Embryonic facial prominence (tissue), 1 donor: Measurements from ENCODE around the gene SLC29A1.
"Not testable (repeated sequence)": the region's sequence is repeated elsewhere in the genome, so short reads cannot be mapped to it uniquely, and the experiment has no call there.

Source experiments
- DNase-seq: peaks from one replicate; pipeline ENCODE4 v3.0.0-alpha.2; 2016; ENCODE audit errors: extremely low spot score

The SLC29A1 gene

DNA sequence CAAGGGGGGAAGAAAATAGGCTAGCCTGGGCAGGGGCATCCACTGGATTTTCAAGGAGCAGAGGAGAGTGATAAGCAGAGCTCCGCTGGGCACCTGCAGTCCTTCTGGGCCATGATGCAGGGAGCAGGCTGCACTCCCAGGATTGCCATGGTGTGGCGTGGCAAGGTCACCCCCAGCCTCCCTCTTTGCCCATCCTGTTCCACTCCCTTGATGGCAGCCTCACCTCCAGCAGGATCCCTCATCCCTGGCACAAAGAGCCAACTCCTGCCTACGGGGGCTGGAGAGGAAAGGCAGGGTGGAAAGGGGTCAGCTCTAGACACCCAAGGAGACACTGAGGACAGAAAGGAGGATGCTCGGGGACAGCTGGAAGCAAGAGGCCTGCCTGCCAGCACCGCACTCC lies 29.1 kb upstream of the SLC29A1 start:
- no peak for DNase-seq

DNA sequence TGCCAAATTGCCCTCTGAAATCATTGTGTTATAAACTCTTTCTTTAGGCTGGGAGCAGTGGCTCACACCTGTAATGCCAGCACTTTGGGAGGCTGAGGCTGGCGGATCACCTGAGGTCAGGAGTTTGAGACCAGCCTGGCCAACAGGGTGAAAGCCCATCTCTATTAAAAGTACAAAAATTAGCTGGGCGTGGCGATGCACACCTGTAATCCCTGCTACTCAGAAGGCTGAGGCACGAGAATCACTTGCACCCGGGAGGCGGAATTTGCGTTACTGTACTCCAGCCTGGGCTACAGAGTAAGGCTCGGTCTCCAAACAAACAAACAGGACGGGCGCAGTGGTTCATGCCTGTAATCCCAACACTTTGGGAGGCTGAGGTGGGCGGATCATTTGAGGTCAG lies 27.0 kb upstream of the SLC29A1 start:
- not testable (repeated sequence) for DNase-seq

DNA sequence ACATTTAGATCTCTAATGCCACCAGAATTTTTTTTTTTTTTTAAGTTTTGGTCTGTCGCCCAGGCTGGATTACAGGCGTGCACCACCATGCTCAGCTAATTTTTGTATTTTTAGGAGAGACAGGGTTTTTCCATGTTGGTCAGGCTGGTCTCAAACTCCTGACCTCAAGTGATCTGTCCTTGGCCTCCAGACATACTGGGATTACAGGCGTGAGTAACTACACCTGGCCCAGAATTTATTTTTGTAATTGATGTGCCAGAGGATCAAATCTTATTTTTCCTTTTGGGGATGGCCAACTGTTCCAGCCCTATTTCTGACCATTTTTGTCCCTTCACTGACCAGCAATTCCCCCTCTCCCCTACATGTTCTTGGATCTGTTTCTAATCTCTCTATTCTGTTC lies 24.7 kb upstream of the SLC29A1 start:
- DNase-seq, result no peak

DNA sequence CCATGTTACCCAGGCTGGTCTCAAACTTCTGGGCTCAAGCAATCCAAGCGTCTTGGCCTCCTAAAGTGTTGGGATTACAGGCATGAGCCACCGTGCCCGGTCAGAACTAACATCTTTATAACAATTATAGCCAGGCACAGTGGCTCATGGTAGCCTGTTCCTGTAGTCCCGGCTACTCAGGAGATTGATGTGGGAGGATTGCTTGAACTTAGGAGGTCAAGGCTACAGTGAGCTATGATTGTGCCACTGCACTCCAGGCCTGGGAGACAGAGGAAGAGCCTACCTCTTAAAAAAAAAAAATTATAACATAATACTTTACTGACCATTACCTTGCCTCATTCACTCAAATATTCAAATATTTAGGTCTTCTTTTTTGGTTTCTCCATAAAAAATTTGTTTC lies 23.5 kb upstream of the SLC29A1 start:
- no peak for DNase-seq

DNA sequence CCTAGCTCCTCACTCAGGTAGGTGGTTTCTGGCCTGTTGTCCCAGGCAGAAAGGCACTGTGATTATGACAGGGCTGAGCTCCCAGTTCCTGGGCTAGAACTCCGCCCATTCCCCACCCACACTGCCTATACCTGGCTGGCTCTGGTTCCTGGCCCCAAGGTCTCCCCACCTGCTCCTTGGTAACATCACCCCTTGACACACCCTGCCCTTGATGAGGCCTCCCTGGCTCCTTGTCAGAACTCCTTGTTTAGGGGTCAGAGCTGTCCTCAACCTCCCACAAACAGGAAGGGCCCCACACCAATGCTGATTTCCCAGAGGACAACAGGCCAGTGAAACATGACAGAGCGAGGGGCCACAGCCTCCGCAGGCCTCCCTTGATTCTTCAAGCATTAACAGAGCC lies 22.2 kb upstream of the SLC29A1 start:
- DNase-seq, result no peak

DNA sequence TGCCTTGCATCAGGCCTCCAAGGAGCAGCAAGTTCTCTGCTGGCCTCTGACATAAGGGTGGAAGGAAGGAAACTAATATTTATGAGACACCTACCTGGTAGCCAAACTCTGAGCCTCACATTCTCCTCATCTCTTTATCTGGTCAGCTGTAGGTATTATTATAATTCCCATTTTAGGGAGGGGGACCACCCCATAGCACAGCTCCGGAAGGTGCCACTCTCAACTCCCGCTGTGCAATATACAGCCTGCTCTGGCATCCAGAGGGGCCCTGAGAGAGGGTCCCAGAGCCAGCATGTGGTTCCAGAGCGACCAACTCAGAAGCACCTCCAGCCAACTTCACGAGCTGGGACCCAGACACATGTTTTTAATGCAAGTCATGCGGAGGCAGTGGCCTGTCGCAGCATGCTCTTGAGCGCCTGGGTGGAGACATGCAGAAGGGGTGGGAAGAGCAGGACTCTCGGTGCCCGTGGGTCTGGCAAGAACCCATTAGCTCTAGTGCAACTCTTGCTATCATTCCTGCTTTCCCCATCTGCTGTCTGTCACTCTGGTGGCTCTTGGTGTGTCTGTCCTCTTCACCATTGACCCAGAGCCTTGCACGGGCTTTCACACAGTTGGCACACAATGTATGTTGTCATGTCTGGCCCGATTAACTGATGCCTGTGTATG lies 21.6 kb upstream of the SLC29A1 start:
- no peak for DNase-seq

DNA sequence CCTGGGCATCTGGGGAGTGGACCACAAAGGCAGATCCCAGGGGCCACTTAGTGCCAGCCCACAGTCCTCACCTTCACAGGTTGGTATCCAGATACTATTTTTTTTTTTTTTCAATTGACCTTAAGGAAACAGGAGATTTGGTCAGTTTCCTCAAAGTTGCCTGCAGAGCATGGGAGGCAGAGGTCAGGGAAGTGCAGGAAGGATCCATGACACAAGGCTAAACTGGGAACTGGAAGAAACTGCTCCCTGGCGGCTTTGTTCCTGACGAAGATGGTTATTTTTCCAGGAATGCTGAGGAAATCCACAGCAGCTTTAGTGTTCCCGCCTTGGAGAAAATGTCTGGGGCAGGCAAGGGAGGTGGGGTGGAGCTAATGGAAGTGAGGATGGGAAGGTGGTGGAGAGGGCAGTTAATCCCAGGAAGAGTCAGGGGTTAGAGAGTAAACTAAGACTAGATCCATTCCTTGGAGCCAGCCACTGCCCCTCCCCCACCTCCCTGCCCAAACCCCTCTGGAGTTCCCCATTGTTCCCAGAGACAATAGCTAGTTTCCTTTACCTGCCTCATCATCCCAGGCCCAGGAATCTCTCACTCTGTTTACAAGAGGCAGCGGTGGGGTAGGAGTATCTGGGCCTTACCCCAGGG lies 20.9 kb upstream of the SLC29A1 start:
- DNase-seq, result no peak

DNA sequence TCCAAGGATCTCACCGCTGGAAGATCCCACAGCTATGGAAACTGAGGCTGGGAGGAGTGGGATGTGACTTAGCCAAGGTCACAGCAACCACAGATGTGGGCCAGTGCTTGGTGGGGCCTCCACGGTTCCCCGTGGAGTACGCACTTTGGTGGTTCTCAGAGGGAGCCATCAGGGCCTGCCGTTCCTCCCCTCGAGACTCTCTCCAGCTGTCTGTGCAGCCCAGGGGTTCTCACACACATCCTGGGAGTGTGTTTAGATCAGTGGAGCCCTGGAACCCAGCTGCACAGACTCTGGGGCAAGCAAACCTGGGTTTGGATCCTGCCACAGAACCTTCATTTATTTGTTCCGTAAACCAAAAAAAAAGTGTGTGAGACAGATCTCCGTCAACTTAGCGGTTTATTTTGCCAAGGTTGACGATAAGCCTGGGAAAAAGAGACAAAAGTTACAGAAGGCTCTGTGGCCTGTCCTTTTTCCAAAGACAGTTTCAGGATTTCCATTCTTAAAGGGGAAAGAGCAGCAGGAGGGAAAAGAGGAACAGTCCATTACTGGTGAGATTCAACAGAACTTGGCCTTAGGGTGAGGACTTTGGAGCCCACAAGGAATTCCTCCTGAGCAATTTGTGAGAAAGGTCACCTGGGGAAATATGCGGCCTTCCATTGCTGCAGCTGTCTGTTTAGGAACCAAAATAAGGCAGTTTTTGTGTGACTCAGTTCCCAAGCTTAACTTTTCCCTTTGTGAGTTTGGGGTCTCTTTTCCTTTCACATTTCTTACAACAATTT lies 20.2 kb upstream of the SLC29A1 start:
- DNase-seq, result no peak

DNA sequence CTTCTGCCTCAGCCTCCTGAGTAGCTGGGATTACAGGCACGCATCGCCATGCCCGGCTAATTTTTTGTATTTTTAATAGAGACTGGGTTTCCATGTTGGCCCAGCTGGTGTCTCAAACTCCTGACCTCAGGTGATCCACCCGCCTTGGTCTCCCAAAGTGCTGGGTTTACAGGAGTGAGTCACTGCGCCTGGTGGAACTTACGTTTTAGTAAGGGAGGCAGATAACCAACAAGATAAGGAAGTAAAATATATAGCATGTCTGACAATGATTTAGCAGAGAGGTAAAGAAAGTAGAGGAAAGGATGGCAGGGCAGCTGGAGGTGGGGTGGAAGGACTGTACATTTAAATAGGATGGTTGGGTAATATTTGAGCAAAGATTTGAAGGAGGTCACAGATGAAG lies 19.4 kb upstream of the SLC29A1 start:
- no peak for DNase-seq

DNA sequence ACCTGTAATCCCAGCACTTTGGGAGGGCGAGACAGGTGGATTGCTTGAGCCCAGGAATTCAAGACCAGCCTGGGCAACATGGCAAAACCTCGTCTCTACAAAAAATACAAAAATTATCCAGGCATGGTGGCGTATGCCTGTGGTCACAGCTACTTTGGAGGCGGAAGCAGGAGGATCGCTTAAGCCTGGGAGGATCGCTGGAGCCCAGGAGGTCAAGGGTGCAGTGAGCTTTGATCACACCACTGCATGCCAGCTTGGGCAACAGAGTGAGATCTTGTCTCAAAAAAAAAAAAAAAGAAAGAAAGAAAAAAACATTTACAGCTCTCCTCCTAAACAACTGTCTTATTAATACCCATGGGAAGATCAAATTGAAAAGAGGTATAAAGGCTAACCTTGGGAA lies 15.4 kb upstream of the SLC29A1 start:
- DNase-seq, result no peak

DNA sequence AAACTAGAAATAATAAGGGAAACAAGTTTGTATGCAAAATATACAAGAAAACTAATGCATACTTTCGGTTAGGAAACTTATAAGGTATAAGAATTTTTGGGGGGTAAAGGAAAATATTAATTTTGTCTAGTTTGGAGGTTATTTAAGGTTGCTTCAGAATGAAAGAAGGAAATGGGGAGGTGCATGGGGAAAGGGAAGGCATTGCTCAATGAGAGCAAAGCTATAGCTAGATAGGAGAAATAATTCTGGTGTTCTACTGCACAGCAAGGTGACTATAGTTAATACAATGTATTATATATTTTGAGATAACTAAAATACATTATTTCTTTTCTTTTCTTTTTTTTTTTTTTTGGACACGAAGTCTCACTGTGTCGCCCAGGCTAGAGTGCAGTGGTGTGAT lies 12.1 kb upstream of the SLC29A1 start:
- DNase-seq, result no peak

DNA sequence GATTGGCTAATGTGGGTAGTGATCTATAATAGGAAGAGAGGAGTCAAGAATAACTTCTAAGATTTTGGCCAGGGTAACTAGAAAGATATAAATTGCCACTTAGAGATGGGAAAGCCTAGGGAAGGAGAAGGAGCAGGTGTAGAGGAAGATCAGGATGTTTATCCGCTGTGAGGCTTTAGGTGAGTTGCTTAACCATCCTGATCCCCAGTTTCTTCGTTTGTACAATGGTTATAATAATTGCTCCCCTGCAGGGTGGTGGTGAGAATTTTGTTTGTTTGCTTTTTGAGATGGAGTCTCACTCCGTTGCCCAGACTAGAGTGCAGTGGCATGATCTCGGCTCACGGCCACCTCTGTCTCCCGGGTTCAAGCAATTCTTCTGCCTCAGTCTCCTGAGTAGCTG lies 9.1 kb upstream of the SLC29A1 start:
- DNase-seq, result no peak

DNA sequence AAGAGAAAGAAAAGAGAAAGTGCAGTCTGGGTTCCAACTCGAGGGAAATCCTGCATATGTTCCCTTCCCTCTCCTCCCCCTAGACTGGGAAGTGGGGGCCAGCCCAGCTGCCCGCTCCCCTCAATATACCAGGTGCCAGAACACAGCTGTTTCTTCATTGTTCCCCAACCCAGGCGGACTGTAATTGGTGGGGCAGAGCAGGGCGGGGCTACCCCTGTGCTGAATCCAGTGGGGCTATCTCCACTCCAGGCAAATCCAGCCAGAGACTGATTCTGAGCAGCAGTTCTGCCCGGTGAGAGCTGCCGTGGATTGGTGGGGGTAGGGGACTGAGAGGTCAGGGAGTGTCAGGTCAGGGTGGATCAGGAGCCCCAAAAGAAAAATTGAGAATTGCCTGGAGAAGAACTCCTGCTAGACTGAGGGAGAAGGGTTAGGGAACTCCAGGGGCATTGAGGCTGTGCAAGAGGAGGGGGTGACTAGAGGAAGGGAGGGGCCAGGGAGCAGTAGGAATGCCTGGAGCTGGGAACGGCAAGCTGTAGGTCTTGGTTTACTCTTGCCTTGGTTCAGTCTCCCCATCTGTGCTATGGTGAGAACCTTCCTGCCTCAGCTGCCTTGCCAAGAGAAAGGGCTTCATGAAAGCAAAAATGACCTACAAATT lies 6.6 kb upstream of the SLC29A1 start, which contains the start of gene MYMX:
MYMX (plus strand) TSS at position 250 of the 655 bp plus-strand sequence. CDS start 546 bp downstream, outside the sequence.
- DNase-seq, result no peak

DNA sequence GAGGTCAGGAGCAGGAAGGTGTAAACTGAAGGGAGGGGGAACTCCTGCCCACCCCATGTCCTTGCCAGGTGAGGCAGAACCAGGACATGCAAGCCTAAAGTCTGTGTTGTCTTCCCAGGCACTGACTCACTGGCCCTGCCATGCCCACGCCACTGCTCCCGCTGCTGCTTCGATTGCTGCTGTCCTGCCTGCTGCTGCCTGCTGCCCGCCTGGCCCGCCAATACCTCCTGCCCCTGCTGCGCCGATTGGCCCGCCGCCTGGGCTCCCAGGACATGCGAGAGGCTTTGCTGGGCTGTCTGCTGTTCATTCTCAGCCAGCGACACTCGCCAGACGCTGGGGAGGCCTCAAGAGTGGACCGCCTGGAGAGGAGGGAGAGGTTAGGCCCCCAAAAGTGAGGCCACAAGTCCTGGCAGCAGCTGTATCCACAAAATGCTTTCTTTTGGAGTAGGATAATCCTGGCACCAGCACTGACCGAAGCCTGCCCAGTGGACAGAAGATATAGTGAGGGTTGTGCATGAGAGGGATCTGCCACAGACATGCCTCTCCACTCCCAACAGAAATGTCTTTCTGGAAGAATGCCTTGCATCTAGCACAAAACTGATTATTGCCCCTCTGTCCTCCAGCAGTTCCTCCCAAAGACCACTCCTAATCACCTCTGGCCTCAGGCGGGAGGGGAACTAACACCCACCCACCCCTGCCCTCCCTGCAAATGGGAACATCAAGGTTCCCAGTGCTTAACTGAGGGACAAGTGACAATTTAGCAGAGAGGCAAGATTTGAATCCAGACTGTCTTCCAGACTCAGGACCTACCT lies 5.9 kb upstream of the SLC29A1 start:
- DNase-seq, result no peak

DNA sequence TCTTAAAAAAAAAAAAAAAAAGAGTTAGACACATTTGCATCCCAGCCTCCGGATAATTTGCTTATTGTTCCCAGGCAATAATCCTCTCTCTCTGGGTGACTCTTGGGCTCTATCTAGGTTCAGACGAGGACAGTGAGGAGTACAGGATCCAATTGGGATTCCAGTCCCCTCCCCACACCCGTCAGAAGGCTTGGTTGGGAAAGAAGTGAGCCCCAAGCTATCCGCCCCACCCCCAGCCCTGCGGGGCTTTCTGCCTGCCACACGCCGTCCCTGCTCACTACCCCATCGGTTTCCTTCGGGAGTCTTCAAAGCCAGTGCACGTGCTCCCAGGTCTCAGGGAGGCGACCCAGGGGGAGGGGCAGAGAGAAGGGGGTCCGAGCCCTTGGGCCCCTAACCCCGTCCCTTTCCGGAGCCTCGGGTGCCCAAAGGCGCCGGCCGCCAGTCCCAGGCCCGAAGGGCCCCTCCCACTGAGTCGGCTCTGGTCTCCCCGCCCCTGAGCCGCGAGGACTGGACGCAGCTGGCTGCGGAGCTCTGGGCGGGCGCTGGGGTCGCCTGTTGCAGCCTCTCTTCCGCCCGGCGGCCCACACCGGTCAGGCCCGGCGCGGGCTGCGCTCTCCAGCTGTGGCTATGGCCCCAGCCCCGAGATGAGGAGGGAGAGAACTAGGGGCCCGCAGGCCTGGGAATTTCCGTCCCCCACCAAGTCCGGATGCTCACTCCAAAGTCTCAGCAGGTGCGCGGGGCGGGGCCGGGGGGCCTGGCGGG lies 4.2 kb upstream of the SLC29A1 start:
- DNase-seq, result no peak

DNA sequence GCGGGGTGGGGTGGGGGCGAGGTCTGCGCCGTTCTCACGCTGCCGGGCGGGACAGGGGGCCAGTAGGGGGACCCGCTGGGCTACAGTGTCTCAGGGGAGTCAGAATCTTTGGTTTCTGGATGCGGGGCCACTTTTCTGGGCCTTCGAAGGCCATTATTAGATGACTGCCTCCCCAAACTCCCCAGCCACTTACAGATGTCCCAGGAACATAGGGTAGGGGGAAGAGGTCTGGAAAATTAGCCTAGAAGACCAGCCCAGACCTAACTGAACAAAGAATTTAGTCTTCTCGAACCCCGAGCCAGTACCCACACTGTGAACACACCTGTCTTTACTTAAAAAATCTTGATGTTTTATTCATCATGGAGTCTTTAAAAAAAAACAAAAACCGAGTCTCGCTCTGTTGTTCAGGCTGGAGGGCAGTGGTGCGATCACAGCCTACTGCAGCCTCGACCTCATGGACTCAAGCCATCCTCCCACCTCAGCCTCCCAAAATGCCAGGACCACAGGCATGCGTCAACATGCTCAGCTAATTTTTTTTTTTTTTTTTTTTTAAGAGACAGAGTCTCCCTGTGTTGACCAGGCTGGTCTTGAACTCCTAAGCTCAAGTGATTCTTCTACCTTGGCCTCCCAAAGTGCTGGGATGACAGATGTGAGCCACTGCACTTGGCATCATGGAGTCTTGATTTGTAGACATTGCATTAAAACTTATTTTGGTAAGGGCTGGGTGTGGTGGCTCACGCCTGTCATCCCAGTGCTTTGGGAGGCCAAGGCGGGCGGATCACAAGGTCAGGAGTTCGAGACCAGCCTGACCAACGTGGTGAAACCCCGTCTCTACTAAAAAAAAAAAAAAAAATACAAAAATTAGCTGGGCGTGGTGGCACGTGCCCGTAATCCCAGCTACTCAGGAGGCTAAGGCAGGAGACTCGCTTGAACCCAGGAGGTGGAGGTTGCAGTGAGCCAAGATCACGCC lies 3.3 kb upstream of the SLC29A1 start:
- no peak for DNase-seq

DNA sequence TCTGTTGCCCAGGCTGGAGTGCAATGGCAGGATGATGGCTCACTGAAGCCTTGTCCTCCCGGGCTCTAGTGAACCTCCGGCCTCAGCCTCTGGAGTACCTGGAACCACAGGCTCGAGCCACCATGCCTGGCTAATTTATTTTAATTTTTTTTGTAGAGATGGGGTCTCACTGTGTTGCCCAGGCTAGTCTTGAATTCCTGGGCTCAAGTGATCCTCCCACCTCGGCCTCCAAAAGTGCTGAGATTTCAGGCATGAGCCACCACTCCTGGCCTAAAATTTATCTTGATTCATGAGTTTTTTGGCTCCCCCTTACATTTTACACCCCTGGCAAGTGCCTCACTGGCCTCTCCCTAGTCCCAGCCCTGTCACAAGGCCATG lies 2.5 kb upstream of the SLC29A1 start:
- DNase-seq, result no peak

DNA sequence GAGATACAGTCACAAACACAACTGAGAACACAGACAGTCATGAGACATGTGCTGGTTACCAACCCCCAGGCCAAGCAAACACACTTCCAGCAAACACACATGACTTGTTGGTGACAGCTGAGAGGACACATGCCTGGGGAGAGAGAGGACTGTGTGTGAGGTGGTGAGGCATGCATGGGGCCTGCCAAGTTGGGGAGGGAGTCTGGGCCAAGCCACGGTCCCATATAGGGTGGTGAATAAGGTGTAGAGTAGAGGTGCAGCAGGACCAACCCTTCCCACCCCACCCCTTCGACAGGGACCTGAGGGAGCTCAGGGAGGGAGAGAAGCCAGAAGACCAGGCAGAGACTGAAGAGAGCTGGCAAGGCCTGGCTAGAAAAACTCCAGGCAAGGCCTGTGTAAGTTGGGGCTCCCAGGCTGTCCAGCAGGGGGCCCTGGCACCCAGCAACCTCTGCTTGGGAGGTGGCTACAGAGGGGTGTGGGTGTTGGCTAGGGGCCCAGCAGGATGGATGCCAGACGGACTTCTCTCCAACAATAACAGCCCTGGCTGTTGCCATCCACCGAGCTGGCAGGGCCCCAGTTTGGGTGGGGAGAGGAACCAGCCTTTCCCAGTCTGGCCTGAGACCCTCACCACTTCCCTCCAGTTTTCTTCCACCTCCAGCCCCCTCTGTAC lies 2.0 kb upstream of the SLC29A1 start:
- DNase-seq, result no peak

DNA sequence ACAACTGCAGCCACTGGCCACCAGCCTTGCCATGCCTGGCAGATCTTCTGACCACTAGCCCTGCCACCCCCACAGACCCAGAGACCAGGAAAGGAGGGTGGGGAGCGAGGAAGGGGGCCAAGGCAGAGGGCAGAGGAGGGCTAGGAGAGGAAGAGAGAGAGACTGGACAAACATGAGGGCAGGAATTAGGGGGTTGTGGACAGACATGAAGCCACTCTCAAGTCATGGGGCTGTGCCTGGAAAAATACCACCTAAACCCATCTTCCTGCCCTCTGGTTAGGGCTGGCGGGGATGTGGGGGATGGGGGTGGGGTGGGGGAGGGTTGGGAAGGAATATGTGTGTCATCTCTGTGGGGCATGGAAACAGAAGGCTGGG lies 1.4 kb upstream of the SLC29A1 start:
- no peak for DNase-seq
